ENCODE data around the gene CPZ. TPM values are rescaled to one million over a fixed set of nuclear protein-coding genes. Genes with fewer than 3 reads are reported as not detected.

CPZ gene
- total and polyA plus RNA-seq, 2 donors (not counting 1 experiment from before 2014, with no cell fraction given): not detected

- H3K27me3 ChIP-seq (replicated peaks in 1 of 4; ENCODE audit: control extremely low read depth in 1 of 4, control insufficient read depth in 3 of 4, insufficient read depth in 4 of 4, low read length in 3 of 4): no peaks in the 10 kb centered on the region
- H2AFZ ChIP-seq (ENCODE audit: insufficient read depth, low read depth, low read length, poor library complexity, severe bottlenecking): no peak overlapping the region
- H3K4me1 ChIP-seq (ENCODE audit: control insufficient read depth in 2 of 2, insufficient read depth in 2 of 2, low read length in 2 of 2): no peaks in the 10 kb centered on the region
- H3K9ac ChIP-seq (ENCODE audit: low read length): no peak overlapping the region
- H3K4me3 ChIP-seq (ENCODE audit: control extremely low read depth in 1 of 5, extremely low read depth in 1 of 5, insufficient read depth in 1 of 5, low read depth in 2 of 5, low read length in 4 of 5): no peak overlapping the region
- no peak for DNase-seq
- H3K36me3 ChIP-seq (replicated peaks in 1 of 2; ENCODE audit: control extremely low read depth in 1 of 2, control insufficient read depth in 1 of 2, extremely low read depth in 1 of 2, insufficient read depth in 2 of 2, low read length in 1 of 2): no peaks in the 10 kb centered on the region
- ATAC-seq (ENCODE audit: low read depth): no peak
- H3K9me3 ChIP-seq (ENCODE audit: control extremely low read depth in 1 of 3, control insufficient read depth in 2 of 3, insufficient read depth in 1 of 3, low read length in 2 of 3): peaks cover 0 to 3% (median 0%) of the 10 kb centered on the region in 3 donors
- intact Hi-C loops (cut with micrococcal nuclease): no loop called here
- H3K4me1 Mint-ChIP-seq: no peaks in the 10 kb centered on the region
- H4K20me1 ChIP-seq (ENCODE audit: control insufficient read depth, insufficient read depth, low read length, poor library complexity, severe bottlenecking): no peaks in the 10 kb centered on the region
- H3K27ac ChIP-seq (ENCODE audit: low read length in 2 of 2): no peak overlapping the region
- no peak overlapping the region for H3K4me3 Mint-ChIP-seq
- no peak overlapping the region for H3K27ac Mint-ChIP-seq
- no peak for TF ChIP-seq CTCF (IDR thresholded peaks at IDR 0.05)
- H3K79me2 ChIP-seq (ENCODE audit: control insufficient read depth, insufficient read depth, low read length): no peaks in the 10 kb centered on the region
- ChIA-PET POLR2A (no interaction called here), CTCF (no interaction called here)
- H3K9me3 Mint-ChIP-seq (ENCODE audit: insufficient read depth): no peaks in the 10 kb centered on the region
- 94% methylated on average over 9 of the region's 12 CpGs for WGBS (ENCODE audit: insufficient coverage)
- peaks cover 3% of the 10 kb centered on the region for H3K27me3 Mint-ChIP-seq
- no peak overlapping the region for H3K4me2 ChIP-seq (replicated peaks; ENCODE audit: low read depth, low read length, poor library complexity, severe bottlenecking)
Measured at GRCh38 chr4:8553991-8554405, 38.6 kb upstream of the CPZ start.

- Histone ChIP-seq H2AFZ (ENCODE audit: insufficient read depth, low read depth, low read length, poor library complexity, severe bottlenecking) (no peak overlapping the region), H3K9ac (ENCODE audit: low read length) (no peak overlapping the region), H3K9me3 (ENCODE audit: control extremely low read depth in 1 of 3, control insufficient read depth in 2 of 3, insufficient read depth in 1 of 3, low read length in 2 of 3) (peaks cover 0 to 3% (median 0%) of the 10 kb centered on the region in 3 donors), H3K4me1 (ENCODE audit: control insufficient read depth in 2 of 2, insufficient read depth in 2 of 2, low read length in 2 of 2) (no peaks in the 10 kb centered on the region), H3K36me3 (replicated peaks in 1 of 2; ENCODE audit: control extremely low read depth in 1 of 2, control insufficient read depth in 1 of 2, extremely low read depth in 1 of 2, insufficient read depth in 2 of 2, low read length in 1 of 2) (no peaks in the 10 kb centered on the region), H3K4me3 (ENCODE audit: control extremely low read depth in 1 of 5, extremely low read depth in 1 of 5, insufficient read depth in 1 of 5, low read depth in 2 of 5, low read length in 4 of 5) (no peak overlapping the region), H3K27me3 (replicated peaks in 1 of 4; ENCODE audit: control extremely low read depth in 1 of 4, control insufficient read depth in 3 of 4, insufficient read depth in 4 of 4, low read length in 3 of 4) (no peaks in the 10 kb centered on the region), H4K20me1 (ENCODE audit: control insufficient read depth, insufficient read depth, low read length, poor library complexity, severe bottlenecking) (no peaks in the 10 kb centered on the region), H3K79me2 (ENCODE audit: control insufficient read depth, insufficient read depth, low read length) (no peaks in the 10 kb centered on the region), H3K27ac (ENCODE audit: low read length in 2 of 2) (no peak overlapping the region), H3K4me2 (replicated peaks; ENCODE audit: low read depth, low read length, poor library complexity, severe bottlenecking) (no peak overlapping the region)
- 96% methylated on average over 14 of the region's 17 CpGs for WGBS (ENCODE audit: insufficient coverage)
- intact Hi-C loops (cut with micrococcal nuclease): no loop called here
- peaks cover 3% of the 10 kb centered on the region for H3K27me3 Mint-ChIP-seq
- ChIA-PET CTCF (no interaction called here), POLR2A (no interaction called here)
- no peaks in the 10 kb centered on the region for H3K4me1 Mint-ChIP-seq
- H3K9me3 Mint-ChIP-seq (ENCODE audit: insufficient read depth): no peaks in the 10 kb centered on the region
- no peak for TF ChIP-seq EZH2 (IDR thresholded peaks at IDR 0.05; ENCODE audit: borderline replicate concordance, insufficient read depth, low read depth, low read length, poor library complexity, severe bottlenecking)
- no peak overlapping the region for H3K27ac Mint-ChIP-seq
- DNase-seq: no peak
- no peak for ATAC-seq (ENCODE audit: low read depth)
- no peak overlapping the region for H3K4me3 Mint-ChIP-seq
Measured at GRCh38 chr4:8554555-8555100, 37.9 kb upstream of the CPZ start.
